Progenitor cell of endocrine pancreas (in vitro differentiated cells): ENCODE results near the gene IFT122. TPM values are rescaled to one million over a fixed set of nuclear protein-coding genes. Genes with fewer than 3 reads are reported as not detected.

Experiments used
- DNase-seq: peaks from one replicate; pipeline ENCODE4 v3.0.0; 2021; ENCODE audit warnings: low spot score; ENCODE audit not compliant: unreplicated experiment
- H3K27ac Mint-ChIP-seq: 2 replicates; pipeline ENCODE4 v1.8.0; 2021; ENCODE audit warnings: mild to moderate bottlenecking, moderate library complexity, mixed read lengths
- H3K27me3 Mint-ChIP-seq: 2 replicates; pipeline ENCODE4 v1.8.0; 2021; ENCODE audit warnings: mixed read lengths
- H3K36me3 Mint-ChIP-seq: 2 replicates; pipeline ENCODE4 v1.8.0; 2022; ENCODE audit warnings: mixed read lengths; ENCODE audit not compliant: insufficient read depth
- H3K4me1 Mint-ChIP-seq: 2 replicates; pipeline ENCODE4 v1.8.0; 2021; ENCODE audit warnings: low read depth, mixed read lengths
- H3K4me3 Mint-ChIP-seq: 2 replicates; pipeline ENCODE4 v1.8.0; 2021; ENCODE audit warnings: low read depth, mild to moderate bottlenecking, moderate library complexity, mixed read lengths
- H3K9me3 Mint-ChIP-seq: 2 replicates; pipeline ENCODE4 v1.8.0; 2021; ENCODE audit warnings: low read depth, mixed read lengths
- CTCF ChIP-seq: fragments of 200-600 bp; sonication (generic); IDR thresholded peaks from one replicate; pipeline ENCODE4 v1.5.0; 2021; ENCODE audit warnings: antibody characterized with exemption, mild to moderate bottlenecking; ENCODE audit not compliant: unreplicated experiment
- total RNA-seq: library from RNA; stranded (reverse); gene quantifications from 2 replicates; pipeline ENCODE4 v1.2.1, GENCODE V29; 2021

Gene IFT122
- total RNA-seq, 1 donor from 2014 or later: 75.6 TPM

GRCh38 chr3:129441215-129441614 is 1.2 kb downstream of the IFT122 start:
- Mint-ChIP-seq H3K4me1 (peaks cover 47% of the 10 kb centered on the region), H3K36me3 (peaks cover 8% of the 10 kb centered on the region), H3K27me3 (no peaks in the 10 kb centered on the region), H3K9me3 (no peaks in the 10 kb centered on the region), H3K27ac (peak overlapping the region; percentile 50), H3K4me3 (peak overlapping the region; percentile 90)
- DNase-seq: no peak
- no peak for TF ChIP-seq CTCF

- DNase-seq: no peak
- Mint-ChIP-seq H3K4me3 (peak overlapping the region; percentile 90), H3K27me3 (no peaks in the 10 kb centered on the region), H3K4me1 (peaks cover 53% of the 10 kb centered on the region), H3K27ac (no peak overlapping the region), H3K9me3 (no peaks in the 10 kb centered on the region), H3K36me3 (peaks cover 4% of the 10 kb centered on the region)
- no peak for TF ChIP-seq CTCF
These were observed 1.8 kb downstream of the IFT122 start for GRCh38 chr3:129441782-129442181.

- Mint-ChIP-seq H3K27ac (peak overlapping the region; percentile 51), H3K4me3 (peak overlapping the region; percentile 13), H3K9me3 (no peaks in the 10 kb centered on the region), H3K27me3 (no peaks in the 10 kb centered on the region), H3K36me3 (peaks cover 1% of the 10 kb centered on the region), H3K4me1 (peaks cover 60% of the 10 kb centered on the region)
- no peak for DNase-seq
- no peak for TF ChIP-seq CTCF
These were observed 2.5 kb downstream of the IFT122 start for GRCh38 chr3:129442486-129442885.

GRCh38 chr3:129442947-129443346 is 2.9 kb downstream of the IFT122 start:
- Mint-ChIP-seq H3K36me3 (no peaks in the 10 kb centered on the region), H3K27me3 (no peaks in the 10 kb centered on the region), H3K4me3 (peak overlapping the region; percentile 13), H3K27ac (peak overlapping the region; percentile 51), H3K4me1 (peaks cover 62% of the 10 kb centered on the region), H3K9me3 (no peaks in the 10 kb centered on the region)
- no peak for DNase-seq
- no peak for TF ChIP-seq CTCF

GRCh38 chr3:129445471-129445870 is 5.4 kb downstream of the IFT122 start:
- H3K27ac Mint-ChIP-seq: peak overlapping the region; percentile 76
- no peaks in the 10 kb centered on the region for H3K36me3 Mint-ChIP-seq
- no peaks in the 10 kb centered on the region for H3K9me3 Mint-ChIP-seq
- H3K4me1 Mint-ChIP-seq: peaks cover 72% of the 10 kb centered on the region
- TF ChIP-seq CTCF: no peak
- H3K27me3 Mint-ChIP-seq: no peaks in the 10 kb centered on the region
- no peak for DNase-seq
- no peak overlapping the region for H3K4me3 Mint-ChIP-seq
